Tongue (tissue), 2 donors: Measurements from ENCODE around the gene SLC39A1. TPM values are rescaled to one million over a fixed set of nuclear protein-coding genes. Genes with fewer than 3 reads are reported as not detected.

Experiments
- DNase-seq: peaks from one replicate; pipeline ENCODE4 v3.0.0-alpha.2; 2015
- total RNA-seq: library from RNA; depleted of rRNA; stranded (reverse); fragments of >200 nt; gene quantifications from one replicate; pipeline ENCODE4 v1.2.3, GENCODE V29; 2014

Gene SLC39A1
- total RNA-seq, 1 donor from 2014 or later, result 59.3 TPM

GRCh38 chr1:153977250-153978240 is 14.2 kb upstream of the SLC39A1 start, which contains the start of gene JTB:
Gene JTB (minus strand): TSS chr1:153977674. CDS start chr1:153977252, 422 bp downstream.
- DNase-seq, result peak; percentile 94

- DNase-seq, result no peak
These were observed 13.5 kb upstream of the SLC39A1 start for GRCh38 chr1:153976819-153977249.

GRCh38 chr1:153973525-153973924 is 10.2 kb upstream of the SLC39A1 start:
- DNase-seq, result no peak

GRCh38 chr1:153973071-153973470 is 9.7 kb upstream of the SLC39A1 start:
- DNase-seq, result no peak

- no peak for DNase-seq
These were observed 7.0 kb upstream of the SLC39A1 start for GRCh38 chr1:153970346-153970745.

- no peak for DNase-seq
These were observed 5.6 kb upstream of the SLC39A1 start for GRCh38 chr1:153968972-153969371.

GRCh38 chr1:153968408-153968807 is 5.1 kb upstream of the SLC39A1 start:
- DNase-seq, result peak; percentile 22

GRCh38 chr1:153968000-153968363 is 4.6 kb upstream of the SLC39A1 start:
- DNase-seq, result no peak

- peak; percentile 99 for DNase-seq
These were observed 4.0 kb upstream of the SLC39A1 start, which contains the start of gene CREB3L4 for GRCh38 chr1:153967107-153967999. Gene CREB3L4 (plus strand): TSS chr1:153967902. CDS start chr1:153968526, 624 bp downstream.

- peak; percentile 70 for DNase-seq
These were observed 554 bp upstream of the SLC39A1 start for GRCh38 chr1:153963850-153964331.

GRCh38 chr1:153962088-153963029 is 978 bp downstream of the SLC39A1 start:
- no peak for DNase-seq

- DNase-seq, result no peak
These were observed 1.9 kb downstream of the SLC39A1 start for GRCh38 chr1:153961421-153961820.

- DNase-seq, result no peak
These were observed 3.1 kb downstream of the SLC39A1 start for GRCh38 chr1:153960206-153960605.

GRCh38 chr1:153959454-153959853 is 3.9 kb downstream of the SLC39A1 start:
- no peak for DNase-seq

GRCh38 chr1:153958961-153959260 is 4.4 kb downstream of the SLC39A1 start:
- DNase-seq, result no peak

- peak; percentile 100 for DNase-seq
These were observed 5.0 kb downstream of the SLC39A1 start, which contains the start of gene CRTC2 for GRCh38 chr1:153958111-153958960. Gene CRTC2 (minus strand): TSS chr1:153958612. CDS start chr1:153958497, 115 bp downstream.

- DNase-seq, result no peak
These were observed 5.6 kb downstream of the SLC39A1 start for GRCh38 chr1:153957744-153958110.

GRCh38 chr1:153956997-153957715 is 6.2 kb downstream of the SLC39A1 start:
- no peak for DNase-seq

GRCh38 chr1:153954826-153955225 is 8.5 kb downstream of the SLC39A1 start:
- DNase-seq, result no peak
